Amygdala (tissue), 56 donors: ENCODE measurements around the gene TMEM144.
A peak's percentile ranks its signal among the peaks of the same experiment; 100 is the strongest.
"Not testable (repeated sequence)": the region's sequence is repeated elsewhere in the genome, so short reads cannot be mapped to it uniquely, and the experiment has no call there.

Experiments
- DNase-seq, 56 donors: peaks; one replicate each; lab custom pipeline; 2025; lab: John Stamatoyannopoulos, UW

Gene TMEM144

GRCh38 chr4:158229768-158230167 lies 19.5 kb downstream of the TMEM144 start:
- peak in 46 of 56 donors; percentile 12 to 89 (median 54) for DNase-seq

DNA sequence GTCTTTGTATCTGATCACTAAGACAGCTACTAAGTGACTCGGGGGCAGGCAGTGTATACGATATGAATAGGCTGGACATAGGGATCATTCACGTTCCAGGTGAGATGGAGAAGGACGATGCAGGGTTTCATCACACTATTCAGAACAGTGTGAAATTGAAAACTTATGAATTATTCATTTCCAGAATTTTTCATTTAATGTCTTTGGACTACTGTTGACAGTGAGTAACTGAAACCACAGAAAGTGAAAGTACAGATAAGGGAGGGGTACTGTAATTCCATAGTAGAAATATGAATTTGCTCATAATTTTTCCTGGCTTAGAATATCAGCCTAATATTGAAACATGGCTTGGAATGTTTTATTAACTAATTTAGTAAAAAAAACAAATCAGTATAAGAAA lies 24.4 kb downstream of the TMEM144 start:
- no peak for DNase-seq

GRCh38 chr4:158236304-158237030 lies 26.2 kb downstream of the TMEM144 start:
- peak in 33 of 56 donors; percentile 5 to 77 (median 40) for DNase-seq

DNA sequence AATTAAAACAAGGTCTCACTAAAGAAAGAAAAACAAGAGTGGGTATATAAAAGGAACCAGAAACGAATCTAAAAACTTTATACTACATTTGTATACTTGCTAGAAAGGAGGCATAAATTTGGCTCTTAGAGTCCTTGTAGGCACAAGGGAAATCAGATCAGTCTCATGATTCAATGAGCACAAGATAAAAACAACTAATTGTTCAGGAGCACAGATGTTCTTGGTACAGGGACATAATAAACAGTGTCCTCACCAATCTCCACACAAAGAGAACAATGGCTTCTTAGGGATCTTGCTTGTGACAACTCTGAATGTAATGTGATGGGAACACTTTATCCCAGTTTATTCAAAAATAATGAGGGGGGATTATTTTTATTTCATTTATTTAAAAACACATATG lies 28.3 kb downstream of the TMEM144 start:
- peak in 5 of 56 donors; percentile 5 to 78 (median 33) for DNase-seq

DNA sequence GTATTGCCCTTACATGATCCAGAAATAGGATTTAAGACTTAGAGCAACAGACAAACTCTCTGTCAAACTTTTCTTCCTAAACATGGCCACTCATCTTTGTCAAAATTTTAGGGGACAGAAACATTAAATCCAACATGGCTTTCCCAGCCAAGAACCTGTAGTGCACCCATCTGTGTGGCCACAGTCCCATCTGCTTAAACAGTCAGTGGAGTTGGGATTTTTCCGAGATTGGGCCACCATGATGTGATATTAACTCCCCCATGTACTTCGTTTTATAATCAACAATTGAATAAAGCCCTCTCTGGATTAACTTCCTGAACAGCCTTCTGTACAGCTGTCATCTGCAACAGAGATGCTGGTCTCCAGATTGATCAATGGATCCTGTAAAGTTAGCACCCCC lies 28.9 kb downstream of the TMEM144 start:
- DNase-seq, result no peak

DNA sequence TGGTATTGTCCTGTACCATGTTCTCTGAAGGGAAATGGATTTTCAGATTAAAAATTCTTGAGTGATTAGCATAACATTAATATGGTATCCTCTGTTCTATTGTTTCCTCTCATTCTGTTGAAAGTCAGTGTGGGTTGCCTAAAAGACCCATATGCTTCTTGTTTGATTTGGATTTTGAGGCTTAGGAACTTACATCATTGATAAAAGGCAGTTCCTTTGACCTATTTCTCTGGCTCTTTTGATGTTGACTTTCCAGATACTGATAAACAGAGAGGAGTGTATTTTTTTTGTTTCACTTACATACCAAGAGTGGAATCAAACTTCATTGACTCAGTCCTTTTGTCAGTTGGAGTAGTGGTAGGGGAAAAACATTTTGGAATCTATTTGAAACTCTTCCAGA lies 32.8 kb downstream of the TMEM144 start:
- DNase-seq, result no peak

GRCh38 chr4:158250321-158250720 lies 40.0 kb downstream of the TMEM144 start:
- DNase-seq, result peak in 5 of 56 donors; percentile 8 to 60 (median 36)

DNA sequence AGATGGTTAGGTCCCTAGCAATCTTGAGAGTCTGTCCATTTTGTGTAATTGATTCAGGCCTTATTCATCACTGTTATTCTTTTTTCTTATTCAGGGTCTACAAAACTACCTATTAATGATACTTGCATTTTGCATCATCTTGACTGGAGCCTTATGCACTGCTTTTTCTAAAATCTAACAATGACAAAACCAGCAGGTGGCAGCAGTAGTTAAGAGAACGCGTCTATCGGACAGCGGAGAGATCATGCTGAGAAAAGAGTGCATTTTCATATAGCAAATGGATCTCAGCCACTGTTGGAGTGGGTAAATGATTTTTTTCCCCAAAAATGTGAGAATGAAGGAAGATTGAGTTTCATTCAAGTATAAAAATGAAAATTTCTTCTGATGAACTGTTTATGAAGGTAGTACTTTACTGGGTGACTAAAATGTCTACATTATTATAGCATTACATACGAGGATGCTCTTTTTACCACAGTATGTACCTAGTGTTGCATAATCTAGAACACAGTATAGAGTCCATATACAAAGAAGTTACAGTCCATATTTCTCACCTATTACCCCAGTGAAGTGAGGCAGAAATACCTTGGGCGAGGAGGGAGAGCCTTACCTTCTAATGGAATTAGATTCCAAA lies 43.2 kb downstream of the TMEM144 start:
- DNase-seq, result peak in 34 of 56 donors; percentile 4 to 87 (median 37)

- peak in 1 of 56 donors; percentile 8 for DNase-seq
Measured at GRCh38 chr4:158254292-158254691, 44.0 kb downstream of the TMEM144 start.

DNA sequence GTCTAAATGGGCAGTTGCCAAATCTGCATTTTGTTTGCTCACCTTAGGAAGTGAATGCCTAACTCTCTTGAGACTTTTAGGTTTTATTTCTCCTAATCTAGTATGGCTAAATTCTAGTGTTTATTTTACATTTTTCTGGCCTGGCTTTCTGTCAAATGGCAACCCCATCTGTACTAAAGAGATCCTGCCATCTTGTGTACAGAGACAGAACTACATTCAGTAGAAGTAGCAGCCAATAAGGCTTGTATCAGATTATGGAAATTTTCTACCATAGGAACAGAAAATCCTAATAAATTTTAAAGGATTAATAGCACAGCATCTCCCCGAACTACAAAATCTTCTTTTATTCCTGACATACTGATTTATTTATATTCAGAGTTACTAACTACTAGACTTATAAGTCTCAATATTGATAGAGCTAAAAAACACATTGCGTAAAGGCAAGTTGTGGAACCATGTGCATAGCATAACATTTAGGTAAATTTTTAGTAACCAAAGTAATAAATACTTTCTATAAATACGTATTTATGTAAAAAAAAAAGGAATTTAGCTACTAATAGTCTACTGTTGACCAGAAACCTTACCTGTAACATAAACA lies 45.5 kb downstream of the TMEM144 start:
- peak in 2 of 56 donors; percentile 11 to 64 for DNase-seq

GRCh38 chr4:158259955-158260575 lies 49.8 kb downstream of the TMEM144 start:
- DNase-seq, result no peak

DNA sequence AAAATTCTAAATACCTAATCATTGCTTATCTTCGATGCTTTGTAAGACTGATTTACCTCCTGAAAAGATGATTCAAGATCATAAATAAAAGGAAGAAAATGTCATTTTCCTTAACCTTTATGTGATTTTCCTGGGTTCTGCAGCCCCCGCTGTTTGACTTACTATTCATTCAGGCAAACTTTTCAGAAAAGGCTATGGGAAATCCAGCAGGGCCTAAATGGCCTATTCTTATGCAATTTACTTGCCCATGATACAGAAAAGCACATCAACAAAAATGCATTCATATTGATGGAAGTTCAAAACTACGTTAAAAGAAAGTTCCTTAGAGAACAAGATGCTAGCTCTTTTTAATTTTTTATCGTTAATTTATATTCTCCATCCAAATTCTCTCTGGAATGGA lies 51.2 kb downstream of the TMEM144 start:
- DNase-seq, result no peak

- no peak for DNase-seq
Measured at GRCh38 chr4:158268553-158268952, 58.3 kb downstream of the TMEM144 start.

- DNase-seq, result no peak
Measured at GRCh38 chr4:158274636-158275035, 64.3 kb downstream of the TMEM144 start.

- no peak for DNase-seq
Measured at GRCh38 chr4:158277558-158277957, 67.3 kb downstream of the TMEM144 start.

DNA sequence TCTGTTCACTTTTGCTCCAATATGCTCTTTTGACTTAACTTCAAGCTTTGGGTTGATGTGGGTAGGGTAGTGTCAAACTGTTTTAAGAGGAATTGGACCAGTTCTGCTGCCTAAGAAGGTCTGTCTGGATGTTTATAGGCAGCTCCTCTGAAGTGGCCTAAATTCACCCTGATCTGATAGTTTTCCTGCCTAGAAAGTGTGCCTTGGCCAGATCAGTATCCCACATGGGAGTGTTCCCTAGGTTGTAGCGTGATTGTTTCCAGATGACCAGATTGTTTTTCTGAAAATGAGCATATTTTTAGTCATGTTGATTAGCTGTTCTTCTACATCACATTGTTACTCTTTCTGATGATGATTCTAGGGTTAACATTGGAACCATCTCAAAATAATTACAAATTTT lies 68.8 kb downstream of the TMEM144 start:
- not testable (repeated sequence) for DNase-seq

DNA sequence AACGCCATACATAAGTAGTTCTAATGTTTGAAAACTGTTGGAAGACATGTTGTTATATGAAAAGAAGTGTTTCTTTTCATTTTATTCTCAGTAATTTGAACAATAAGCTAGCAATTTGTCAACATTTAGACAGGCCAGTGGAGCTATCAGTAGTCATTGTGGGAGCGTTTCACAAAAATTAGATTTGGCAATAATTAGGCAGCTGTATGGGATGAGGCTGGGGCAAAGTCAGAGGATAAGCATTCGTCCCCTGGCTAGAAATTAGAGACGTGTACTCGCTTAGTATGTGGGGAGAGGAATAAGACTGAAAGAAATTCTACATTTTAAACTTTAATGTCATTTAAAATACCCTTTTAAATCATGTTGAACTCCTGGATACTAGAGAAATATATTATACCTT lies 70.6 kb downstream of the TMEM144 start:
- no peak for DNase-seq

DNA sequence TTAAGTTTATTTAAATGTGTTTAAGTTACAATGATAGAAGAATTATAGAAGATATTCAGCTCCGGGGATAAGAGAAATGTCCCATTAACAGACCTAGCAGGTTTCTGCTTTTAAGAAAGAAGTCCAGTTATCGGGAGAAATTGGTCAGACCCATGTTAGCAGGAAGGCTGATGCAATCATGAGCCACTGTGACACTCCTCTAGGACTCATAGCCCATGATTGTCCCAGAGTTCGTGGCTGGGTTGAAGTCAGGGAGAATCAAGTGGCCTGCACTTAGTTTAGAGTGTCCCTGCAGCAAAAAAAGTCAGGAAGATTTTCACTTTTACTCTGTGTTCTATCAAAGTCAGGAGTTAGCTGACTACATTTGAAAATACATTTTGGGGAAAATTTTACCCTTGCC lies 72.0 kb downstream of the TMEM144 start:
- no peak for DNase-seq

DNA sequence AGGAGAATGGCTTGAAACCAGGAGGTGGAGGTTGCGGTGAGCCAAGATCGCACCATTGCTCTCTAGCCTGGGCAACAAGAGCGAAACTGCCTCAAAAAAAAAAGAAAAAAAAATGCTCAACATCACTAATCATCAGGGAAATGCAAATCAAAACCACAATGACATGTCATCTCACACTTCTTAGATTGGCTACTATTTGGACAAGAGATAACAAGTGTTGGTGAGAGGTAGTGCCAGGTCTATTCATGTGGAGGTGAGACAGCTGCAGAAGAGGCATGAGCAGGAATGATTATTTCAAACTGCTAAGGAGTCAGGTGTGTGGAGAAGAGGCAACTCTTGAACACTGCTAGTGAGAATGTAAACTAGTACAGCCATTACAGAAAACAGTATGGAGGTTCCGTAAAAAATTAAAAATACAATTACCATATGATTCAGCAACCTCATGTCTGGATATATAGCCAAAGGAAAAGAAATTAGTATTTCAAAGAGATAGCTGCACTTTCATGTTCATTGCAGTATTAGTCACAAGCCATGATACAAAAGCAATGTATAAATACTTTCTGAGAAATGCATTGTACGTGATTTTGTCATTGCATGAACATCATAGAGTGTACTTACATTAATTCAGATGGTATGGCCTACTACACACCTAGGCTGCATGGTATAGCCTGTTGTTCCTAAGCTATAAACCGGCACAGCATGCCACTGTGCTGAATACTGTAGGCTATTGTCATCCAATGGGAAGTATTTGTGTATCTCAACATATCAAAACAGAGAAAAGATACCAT lies 75.3 kb downstream of the TMEM144 start:
- DNase-seq, result no peak

GRCh38 chr4:158290912-158291311 lies 80.6 kb downstream of the TMEM144 start:
- no peak for DNase-seq
